NCI-H1417 (cell line): Measurements from ENCODE around the gene FGF7.
A peak's percentile ranks its signal among the peaks of the same experiment; 100 is the strongest.
"Not testable (repeated sequence)": the region's sequence is repeated elsewhere in the genome, so short reads cannot be mapped to it uniquely, and the experiment has no call there.

Experiments used
- DNase-seq, 3 experiments: peaks; one replicate each; lab custom pipeline; 2025; lab: John Stamatoyannopoulos, UW

The FGF7 gene, protein sequence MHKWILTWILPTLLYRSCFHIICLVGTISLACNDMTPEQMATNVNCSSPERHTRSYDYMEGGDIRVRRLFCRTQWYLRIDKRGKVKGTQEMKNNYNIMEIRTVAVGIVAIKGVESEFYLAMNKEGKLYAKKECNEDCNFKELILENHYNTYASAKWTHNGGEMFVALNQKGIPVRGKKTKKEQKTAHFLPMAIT

DNA sequence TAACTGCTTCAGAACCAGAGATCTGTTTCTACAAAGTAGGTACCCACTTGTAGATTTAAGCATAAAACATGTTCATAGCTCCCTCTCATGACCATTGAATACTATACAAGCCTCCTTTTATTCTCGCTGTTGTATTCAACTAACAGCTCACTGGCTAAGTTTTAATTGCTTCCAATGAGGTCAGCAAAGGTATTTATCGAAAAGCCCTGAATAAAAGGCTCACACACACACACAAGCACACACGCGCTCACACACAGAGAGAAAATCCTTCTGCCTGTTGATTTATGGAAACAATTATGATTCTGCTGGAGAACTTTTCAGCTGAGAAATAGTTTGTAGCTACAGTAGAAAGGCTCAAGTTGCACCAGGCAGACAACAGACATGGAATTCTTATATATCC is at the start of gene FGF7:
Gene FGF7, plus strand, starts transcription at position 222 of the 400 bp plus-strand sequence. CDS start 1,056 bp downstream, outside the sequence.
- DNase-seq: no peak

DNA sequence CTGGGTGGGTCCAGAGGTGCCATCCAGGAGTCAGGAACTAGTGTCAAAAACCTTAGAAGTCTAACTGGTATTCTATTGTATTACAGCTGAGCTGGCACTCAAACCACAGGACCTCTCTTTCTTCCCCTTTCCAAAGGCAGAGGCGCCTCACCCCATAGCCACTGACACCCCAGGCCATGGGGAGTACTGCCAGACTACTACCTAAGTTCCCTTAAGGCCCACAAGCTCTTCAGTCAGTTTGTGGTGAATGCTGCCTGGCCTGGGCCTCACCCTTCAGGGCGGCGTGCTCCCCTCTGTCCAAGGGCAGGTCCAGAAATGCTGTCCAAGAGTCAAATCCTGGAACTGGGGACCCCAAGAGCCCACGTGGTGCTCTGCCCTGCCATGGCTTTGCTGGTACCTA is 43.0 kb upstream of the FGF7 start:
- DNase-seq: no peak

DNA sequence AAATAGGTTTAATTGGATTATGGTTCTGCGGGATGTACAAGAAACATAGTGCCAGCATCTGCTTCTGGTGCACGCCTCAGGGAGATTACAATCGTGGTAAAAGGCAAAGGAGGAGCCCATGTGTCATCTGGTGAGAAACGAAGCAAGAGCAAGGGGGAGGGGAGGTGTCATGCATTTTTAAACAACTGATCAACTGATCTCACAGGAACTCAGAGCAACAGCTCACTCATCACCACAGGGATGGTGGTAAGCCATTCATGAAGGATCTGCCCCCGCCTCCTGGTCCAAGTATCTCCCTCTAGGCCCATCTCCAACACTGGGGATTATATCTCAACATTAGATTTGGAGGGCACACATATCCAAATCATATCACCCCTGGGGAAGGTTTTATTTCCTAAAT is 42.1 kb upstream of the FGF7 start:
- DNase-seq: no peak

DNA sequence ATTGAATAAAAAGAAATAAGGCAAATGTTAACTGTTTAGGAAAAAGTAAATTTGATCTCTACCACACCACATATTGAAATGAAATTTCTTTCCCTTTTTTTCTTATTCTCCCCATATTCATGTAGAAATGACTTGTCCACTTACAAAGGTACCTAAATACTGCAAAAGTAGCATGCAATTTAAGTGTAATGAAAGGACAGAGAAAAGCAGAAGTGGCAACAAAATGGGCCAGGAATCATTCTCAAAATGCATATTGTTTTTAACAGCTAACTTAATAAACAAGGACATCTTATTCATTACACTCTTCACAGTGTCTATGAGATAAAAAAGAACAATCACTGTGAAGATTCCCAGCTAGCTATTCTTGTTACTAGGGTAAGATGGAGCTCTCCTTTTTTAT is 40.6 kb upstream of the FGF7 start:
- no peak for DNase-seq

DNA sequence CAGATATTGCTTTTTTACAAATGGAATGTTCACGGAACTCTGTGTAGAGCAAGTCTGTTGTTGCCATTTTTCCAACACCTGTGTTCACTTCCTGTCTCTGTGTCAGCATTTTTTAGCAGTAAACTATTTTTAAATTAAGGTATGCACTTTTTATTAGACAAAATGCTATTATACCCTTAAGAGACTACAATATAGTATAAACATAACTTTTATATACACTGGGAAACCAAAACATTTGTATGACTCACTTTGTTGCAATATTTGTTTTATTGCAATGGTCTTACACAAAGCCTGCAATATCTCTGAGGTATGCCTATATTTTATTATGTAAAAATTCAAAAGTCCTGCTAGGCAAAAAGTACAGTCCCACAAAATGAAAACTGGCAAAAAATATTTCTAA is 39.8 kb upstream of the FGF7 start:
- no peak for DNase-seq

DNA sequence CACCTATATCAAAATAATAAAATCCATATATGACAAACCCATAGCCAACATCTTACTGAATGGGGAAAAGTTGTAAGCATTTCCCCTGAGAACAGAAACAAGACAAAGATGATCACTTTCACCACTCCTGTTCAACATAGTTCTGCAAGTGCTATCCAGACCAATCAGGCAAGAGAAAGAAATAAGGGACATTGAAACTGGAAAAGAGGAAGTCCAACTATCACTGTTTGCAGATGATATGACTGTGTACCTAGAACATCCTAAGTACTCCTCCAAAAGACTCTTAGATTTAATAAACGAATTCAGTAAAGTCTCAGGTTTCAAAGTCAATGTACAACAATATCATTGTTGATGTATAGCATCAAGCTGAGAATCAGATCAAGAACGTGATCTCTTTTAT is 35.6 kb upstream of the FGF7 start:
- DNase-seq: no peak

DNA sequence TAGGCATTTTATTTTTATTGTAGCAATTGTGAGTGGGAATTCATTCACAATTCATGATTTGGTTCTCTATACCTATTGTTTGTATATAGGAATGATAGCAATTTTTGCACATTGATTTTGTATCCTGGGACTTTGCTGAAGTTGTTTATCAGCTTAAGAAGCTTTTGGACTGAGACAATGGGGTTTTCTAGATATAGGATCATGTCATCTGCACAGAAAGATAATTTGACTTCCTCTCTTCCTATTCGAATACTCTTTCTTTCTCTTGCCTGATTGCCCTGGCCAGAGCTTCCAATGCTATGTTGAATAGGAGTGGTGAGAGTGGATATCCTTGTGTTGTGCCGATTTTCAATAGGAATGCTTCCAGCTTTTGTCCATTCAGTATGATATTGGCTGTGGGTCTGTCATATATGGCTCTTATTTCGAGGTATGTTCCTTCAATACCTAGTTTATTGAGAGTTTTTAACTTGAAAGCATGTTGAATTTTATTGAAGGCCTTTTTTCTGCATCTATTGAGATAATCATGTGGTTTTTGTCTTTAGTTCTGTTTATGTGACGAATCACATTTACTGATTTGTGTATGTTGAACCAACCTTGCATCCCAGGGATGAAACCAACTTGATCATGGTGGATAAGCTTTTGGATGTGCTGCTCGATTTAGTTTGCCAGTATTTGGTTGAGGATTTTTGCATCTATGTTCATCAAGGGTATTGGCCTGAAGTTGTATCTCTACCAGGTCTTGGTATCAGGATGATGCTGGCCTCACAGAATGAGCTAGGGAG is 20.3 kb upstream of the FGF7 start:
- not testable (repeated sequence) for DNase-seq

DNA sequence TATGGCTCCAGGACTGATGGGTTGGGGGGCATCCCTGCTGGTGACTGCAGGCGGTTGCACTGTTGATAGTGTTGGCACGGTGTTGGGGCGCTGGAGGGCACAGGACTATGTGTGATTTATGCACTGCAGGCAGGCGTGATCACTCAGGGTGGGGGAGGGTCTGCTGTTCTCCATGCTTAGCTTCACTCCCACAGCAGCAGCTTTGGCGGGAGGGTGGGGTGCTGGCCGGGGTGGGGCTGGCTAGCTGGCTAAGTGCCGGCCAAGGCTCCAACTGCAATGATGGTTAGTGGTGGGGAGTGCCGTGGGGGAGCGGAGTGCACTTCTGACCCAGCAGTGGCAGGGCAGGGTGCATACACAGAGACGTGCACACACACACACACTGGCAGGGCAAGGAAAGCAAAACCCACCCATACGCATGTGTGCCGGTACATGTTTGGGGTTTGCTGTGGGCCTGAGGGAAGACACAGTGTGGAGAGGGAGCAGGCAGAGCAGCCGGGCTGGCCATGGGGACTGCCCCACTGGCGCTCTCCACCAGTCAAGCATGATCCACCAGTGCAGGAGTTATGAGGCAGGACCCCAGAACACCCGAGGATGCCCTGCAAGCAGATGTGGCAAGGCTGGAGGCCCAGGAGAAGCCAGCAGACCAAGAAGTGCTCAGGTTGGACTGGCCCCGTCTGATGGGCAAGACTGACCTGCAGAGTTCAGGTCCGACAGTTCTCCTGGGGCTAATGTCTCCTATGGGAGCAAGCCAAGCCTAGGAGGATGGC is 16.5 kb upstream of the FGF7 start:
- DNase-seq: no peak

DNA sequence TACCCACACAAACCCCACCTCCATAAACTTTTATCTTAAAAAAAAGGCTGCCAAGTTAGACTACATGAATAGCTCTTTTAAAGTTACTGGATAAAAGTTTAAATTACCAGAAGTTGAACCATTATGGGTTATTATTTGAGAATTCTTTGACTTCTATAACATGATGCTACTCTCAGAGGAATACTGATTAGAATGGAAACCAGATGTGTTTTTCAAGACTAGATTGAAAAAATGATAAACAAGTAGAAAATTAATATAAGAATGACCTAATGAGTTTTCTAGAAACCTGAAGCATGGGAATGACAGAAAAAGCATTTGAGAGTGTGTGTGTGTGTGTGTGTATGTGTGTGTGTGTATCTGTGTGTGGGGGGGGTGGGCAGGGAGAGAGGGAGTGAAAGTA is 12.4 kb upstream of the FGF7 start:
- no peak for DNase-seq

DNA sequence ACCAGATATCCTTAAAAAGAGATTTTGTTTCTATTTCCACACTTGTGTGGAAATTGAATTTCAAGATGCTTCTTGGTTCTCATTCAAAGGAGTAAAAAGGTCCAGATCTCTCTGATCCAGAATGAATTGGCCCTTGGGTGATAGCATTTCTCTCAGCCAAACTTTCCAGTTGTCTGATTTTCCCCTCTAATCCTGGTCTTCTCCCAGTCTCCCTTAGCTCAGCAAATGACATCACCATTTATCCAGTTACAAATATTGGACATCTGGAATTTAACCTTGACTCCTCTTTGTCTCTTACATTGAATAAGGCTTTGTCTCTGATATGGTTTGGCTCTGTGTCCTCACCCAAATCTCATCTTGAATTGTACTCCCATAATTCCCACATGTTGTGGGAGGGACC is 10.2 kb upstream of the FGF7 start:
- DNase-seq: no peak

DNA sequence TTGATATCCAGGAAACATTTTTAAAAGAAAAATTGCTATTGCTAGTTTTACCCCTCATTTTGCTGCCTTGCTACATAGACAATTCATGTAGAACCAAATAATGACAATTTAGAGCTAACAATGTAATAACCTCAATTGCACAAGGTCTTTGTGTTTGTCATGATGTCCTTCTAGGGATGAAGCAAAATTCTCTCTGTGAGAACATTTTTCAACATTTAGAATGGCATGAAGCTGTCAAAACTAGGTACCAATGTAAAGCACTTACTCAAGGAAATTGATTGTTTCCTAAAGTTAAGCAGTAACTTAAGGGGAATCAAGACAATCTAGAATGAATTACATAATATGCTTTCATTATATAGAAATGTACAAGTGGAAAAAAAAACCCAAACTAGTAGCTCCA is 7.9 kb upstream of the FGF7 start:
- DNase-seq: no peak

DNA sequence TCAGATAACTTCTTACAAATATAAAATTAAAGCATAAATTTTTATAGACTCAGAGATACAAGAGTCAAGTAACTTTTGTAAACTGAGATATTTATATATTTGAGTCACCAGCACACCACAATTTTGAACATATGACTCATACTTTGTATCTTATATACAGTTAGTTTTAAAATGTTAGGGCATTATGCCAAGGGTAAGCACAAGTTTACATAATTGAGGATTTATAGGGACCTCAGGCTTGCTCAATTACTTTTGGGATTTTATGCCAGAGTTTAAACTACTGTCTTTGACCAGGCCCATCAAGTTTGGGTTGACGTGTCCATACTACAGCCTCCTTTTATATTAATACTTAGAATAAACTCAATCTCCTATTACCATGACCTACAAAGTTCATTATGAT is 7.4 kb upstream of the FGF7 start:
- DNase-seq: no peak

DNA sequence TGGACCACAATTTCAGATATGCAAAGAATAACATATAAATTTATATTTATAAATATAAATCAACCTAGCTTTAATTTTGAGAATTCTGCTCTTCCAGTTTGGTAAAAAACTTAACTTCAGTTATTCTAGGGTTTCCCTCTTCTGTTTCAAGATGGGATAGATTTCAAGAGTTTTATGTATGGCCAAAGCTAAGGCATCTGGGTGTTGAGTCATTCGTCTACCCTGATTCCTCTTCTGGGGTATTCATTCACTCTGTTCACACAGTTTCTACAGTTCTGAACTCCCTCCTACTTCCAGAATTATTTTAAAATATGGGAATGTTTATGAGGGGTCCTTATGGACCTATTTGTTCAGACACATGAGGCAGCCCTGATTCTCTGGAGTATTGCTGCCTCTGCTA is 4.2 kb upstream of the FGF7 start:
- DNase-seq: no peak

DNA sequence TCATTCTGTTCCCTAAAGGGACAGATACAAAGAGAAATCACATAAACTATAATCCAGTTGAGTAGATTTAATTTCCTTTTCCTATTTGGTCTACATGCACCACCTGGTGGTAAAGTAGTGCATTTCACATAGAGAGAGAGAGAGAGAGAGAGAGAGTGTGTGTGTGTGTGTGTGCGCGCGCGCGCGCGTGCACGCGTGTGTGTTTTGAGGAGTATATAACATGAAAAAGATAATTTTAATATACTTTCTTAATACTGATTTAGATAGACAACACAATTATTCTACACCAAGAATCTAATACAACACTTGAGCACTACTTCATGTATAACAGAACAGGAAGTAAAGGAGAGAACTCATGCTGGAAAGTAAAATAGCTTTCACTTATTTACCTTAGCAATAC is 1.1 kb upstream of the FGF7 start:
- DNase-seq: peak; percentile 28 to 70 (median 33)

DNA sequence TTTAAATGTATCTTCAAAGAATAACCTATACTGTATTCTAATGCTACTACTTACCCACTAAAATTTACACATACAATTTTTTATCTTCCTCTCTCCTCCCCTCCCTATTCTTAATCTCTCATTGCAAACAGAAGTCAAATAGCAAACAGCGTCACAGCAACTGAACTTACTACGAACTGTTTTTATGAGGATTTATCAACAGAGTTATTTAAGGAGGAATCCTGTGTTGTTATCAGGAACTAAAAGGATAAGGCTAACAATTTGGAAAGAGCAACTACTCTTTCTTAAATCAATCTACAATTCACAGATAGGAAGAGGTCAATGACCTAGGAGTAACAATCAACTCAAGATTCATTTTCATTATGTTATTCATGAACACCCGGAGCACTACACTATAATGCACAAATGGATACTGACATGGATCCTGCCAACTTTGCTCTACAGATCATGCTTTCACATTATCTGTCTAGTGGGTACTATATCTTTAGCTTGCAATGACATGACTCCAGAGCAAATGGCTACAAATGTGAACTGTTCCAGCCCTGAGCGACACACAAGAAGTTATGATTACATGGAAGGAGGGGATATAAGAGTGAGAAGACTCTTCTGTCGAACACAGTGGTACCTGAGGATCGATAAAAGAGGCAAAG is 984 bp downstream of the FGF7 start:
- no peak for DNase-seq

DNA sequence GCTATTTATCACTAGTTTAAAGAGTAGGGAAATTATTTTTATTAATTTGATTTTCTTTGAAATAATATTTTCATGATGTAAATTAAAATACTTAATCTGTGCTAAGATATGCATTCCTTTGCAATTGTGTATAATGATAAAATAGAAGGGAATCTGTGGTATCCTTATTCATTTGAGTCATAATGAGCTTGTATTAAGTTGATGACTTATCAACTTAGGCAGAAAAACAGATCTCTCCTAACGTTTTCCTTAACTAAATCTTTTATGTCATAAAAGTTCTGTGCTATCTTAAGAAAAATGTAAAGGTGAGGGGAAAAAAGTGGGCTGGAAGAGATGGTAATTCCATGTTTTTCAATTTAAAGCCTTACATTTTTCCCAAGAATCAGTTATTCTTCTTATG is 1.9 kb downstream of the FGF7 start:
- DNase-seq: no peak

DNA sequence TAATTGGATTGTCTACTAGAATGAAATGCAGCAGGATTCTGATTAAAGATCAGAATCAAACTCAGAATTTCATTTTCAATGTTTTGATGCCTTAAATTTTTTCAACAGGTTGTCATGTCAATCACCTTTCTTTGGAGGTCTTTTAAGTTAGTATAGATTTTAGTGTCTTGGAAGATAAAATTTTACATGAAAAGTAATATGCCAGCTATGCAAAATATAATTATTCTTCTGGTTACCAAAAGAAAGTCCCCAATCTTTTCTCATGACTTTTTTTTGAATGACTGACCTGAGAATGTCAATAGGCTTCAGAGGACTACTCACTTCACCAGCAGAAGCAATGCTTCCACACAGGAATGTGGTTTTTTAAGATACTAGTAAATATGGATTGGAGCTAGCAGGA is 4.3 kb downstream of the FGF7 start:
- no peak for DNase-seq

DNA sequence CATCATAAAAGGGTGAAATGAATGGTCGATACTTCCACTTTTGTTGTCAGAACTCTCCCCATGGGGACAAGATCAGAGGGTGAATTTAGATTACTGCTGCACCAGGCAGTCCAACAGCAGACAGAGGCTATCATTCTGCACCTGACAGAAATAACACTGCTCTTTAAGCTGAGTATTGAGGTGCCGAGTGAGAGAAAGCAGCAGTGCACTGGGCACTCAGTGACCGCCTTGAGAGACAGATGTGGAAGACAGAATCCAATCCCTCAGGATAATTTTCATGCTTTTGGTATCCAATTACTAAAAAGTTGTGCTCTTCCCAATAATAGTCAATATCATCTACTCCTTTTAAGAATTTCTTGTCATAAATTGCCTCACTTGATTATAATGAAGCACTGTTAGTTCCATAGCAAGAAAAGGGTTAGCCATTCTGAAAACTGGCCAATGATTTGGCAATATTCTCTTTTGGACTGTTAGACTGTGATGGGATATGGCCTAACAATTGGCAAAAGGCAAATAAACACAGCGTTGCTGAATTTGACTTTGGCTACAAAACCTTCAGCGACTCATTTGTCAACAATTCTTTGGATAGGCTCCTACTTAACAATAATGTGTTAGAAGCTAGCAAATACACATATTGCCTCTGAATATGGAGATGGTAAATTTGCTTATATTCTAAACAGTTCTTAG is 5.5 kb downstream of the FGF7 start:
- no peak for DNase-seq

DNA sequence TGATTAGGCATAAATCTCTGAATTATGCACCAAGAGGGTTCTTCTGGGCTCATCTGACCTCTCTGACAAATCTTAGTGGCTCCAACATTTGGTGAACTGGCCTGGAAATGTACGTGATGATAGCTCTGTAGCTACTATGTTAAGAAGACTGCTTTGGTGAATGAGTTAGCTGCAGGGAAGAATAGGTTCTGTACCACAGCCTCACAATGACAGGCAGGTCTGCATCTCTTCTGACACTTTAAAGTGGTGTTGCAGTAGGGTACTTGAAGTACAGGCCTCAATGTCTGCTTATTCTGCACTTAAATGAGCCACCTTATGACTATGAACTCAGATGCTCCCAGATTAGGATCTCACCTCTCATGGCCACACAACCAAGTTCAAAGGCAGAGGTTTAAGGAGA is 7.0 kb downstream of the FGF7 start:
- no peak for DNase-seq

DNA sequence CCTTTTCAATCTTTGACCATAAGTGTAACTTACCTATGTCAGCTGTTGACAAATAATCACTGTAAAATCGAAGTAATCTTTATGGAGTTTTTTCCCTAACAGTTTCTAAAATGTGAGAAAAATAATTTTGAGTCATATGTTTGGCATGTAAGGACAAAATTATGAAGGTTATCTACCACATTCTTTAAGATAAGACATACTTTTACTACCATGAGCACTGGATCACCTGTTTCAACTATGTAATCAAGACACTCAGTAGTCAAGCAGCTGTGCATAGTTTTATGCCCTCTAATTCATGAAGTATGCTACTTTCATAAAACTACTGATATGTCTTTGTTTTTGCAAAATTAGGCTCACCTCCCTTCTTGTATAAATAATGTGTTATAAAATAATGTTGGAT is 12.1 kb downstream of the FGF7 start:
- no peak for DNase-seq

DNA sequence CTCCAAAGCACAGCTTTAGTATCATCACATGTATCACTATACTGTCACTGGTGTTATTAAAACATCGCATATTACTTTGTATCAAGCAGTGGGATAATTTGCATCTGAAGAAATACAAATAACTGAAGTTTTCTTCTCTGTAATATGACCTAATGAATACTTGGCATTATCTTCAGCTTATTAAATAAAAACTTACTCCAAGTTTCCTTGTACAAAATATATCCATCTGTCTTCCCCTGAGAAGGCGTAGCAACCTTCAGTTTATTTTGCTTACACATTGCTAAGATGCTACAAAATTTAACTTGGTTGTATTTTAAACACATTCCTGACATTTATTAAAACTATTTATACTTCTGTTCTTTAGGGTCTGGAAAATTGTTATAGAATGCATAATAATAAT is 13.7 kb downstream of the FGF7 start:
- no peak for DNase-seq

DNA sequence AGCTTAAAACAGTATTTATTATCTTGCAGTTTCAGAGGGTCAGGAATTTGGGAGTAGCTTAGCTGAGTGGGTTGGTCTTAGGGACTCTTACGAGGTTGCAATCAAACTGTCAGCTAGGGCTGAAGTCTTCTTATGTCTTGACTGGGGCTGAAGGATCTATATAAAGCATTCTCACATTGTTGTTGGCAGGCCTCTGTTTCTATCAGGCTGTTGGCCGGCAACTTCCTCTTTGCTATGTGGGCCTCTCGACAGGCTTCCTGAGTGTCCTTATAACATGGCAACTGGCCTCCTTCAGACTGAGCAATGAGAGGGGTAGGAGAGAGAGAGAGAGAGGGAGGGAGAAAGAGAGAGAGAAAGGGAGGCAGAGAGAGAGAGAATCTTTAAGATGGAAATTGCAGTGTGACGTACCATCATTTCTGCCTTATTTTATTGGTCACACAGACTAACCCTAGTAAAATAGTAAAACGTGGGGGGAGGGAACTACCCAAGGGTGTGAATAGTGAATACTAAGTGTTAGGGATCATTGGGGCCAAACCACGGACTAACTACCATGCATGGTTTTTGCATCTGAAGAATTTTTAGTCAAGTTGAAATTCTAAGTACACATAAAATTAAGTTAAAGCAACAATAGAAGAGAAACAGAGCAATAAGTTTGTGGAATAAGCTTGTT is 16.1 kb downstream of the FGF7 start:
- DNase-seq: no peak
